Left ventricle myocardium inferior (tissue), 1 donor: ENCODE data around the gene NFXL1. TPM values are rescaled to one million over a fixed set of nuclear protein-coding genes. Genes with fewer than 3 reads are reported as not detected.

Source experiments
- DNase-seq: peaks from one replicate; pipeline ENCODE4 v3.0.0-alpha.2; 2020
- H3K27ac ChIP-seq: fragments of 200-600 bp; replicated peaks from 2 replicates; pipeline ENCODE4 v1.8.0; 2021
- H3K27me3 ChIP-seq: fragments of 200-600 bp; 2 replicates; pipeline ENCODE4 v1.8.0; 2021; ENCODE audit warnings: low read depth
- H3K36me3 ChIP-seq: fragments of 200-600 bp; 2 replicates; pipeline ENCODE4 v1.8.0; 2021
- H3K4me1 ChIP-seq: fragments of 200-600 bp; 2 replicates; pipeline ENCODE4 v1.8.0; 2021
- H3K4me3 ChIP-seq: fragments of 200-600 bp; 2 replicates; pipeline ENCODE4 v1.8.0; 2021; ENCODE audit warnings: mild to moderate bottlenecking, moderate library complexity
- H3K9me3 ChIP-seq: fragments of 200-600 bp; replicated peaks from 2 replicates; pipeline ENCODE4 v1.8.0; 2021
- intact Hi-C: fragments of 100-400 bp; cut with micrococcal nuclease; formaldehyde crosslinking; loops from one replicate; pipeline ENCODE4 v1.11.0; 2022
- long read RNA-seq: library from polyadenylated mRNA; unstranded; transcript quantifications from one replicate; pipeline ENCODE4 v2.0.0, GENCODE V29; 2021
- total RNA-seq: library from RNA; stranded (reverse); fragmentation: NEBNext Ultra II Directional; extraction: Animal tissue kit (Norgen Biotek cat#: 25700); gene quantifications from one replicate; pipeline ENCODE4 v1.2.1, GENCODE V29; 2021
- TF ChIP-seq, protein P1 (sequence below): fragments of 200-600 bp; IDR thresholded peaks from 2 replicates; pipeline ENCODE4 v1.8.0; 2021; ENCODE audit warnings: antibody characterized with exemption, mild to moderate bottlenecking, borderline replicate concordance
- donor health status: DM: no; HTN: yes; CAD: no; lungs with severe emphysema.

The NFXL1 gene
- 4.8 TPM for total RNA-seq
- long read RNA-seq, partial matches to known transcripts, result 1 of 6 reads
- long read RNA-seq, other reads (novel, unspliced or antisense), result 2 of 6 reads

GRCh38 chr4:47914220-47914925 is at the start of gene NFXL1:
Gene NFXL1, minus strand, starts transcription at chr4:47914583. Its CDS starts 380 bp downstream, at chr4:47914203.
- Histone ChIP-seq H3K36me3 (peaks cover 20% of the 10 kb centered on the region), H3K27me3 (no peaks in the 10 kb centered on the region), H3K4me1 (peaks cover 21% of the 10 kb centered on the region), H3K9me3 (peaks cover 9% of the 10 kb centered on the region), H3K4me3 (peak within 1 kb of the TSS; percentile 91), H3K27ac (peak within 1 kb of the TSS; percentile 89)
- intact Hi-C loops, result no loop called here
- TF ChIP-seq, protein P1, sequence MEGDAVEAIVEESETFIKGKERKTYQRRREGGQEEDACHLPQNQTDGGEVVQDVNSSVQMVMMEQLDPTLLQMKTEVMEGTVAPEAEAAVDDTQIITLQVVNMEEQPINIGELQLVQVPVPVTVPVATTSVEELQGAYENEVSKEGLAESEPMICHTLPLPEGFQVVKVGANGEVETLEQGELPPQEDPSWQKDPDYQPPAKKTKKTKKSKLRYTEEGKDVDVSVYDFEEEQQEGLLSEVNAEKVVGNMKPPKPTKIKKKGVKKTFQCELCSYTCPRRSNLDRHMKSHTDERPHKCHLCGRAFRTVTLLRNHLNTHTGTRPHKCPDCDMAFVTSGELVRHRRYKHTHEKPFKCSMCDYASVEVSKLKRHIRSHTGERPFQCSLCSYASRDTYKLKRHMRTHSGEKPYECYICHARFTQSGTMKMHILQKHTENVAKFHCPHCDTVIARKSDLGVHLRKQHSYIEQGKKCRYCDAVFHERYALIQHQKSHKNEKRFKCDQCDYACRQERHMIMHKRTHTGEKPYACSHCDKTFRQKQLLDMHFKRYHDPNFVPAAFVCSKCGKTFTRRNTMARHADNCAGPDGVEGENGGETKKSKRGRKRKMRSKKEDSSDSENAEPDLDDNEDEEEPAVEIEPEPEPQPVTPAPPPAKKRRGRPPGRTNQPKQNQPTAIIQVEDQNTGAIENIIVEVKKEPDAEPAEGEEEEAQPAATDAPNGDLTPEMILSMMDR, result peak; percentile 2
- DNase-seq, result peak; percentile 98

- TF ChIP-seq, protein P1, result no peak
- H3K27ac ChIP-seq, result no peak overlapping the region
- no peak for DNase-seq
- H3K4me3 ChIP-seq, result no peak overlapping the region
- peaks cover 5% of the 10 kb centered on the region for H3K27me3 ChIP-seq
- intact Hi-C loops, result no loop called here
- H3K9me3 ChIP-seq, result no peaks in the 10 kb centered on the region
- H3K4me1 ChIP-seq, result no peaks in the 10 kb centered on the region
- no peaks in the 10 kb centered on the region for H3K36me3 ChIP-seq
Observed at GRCh38 chr4:47954677-47955076, 40.3 kb upstream of the NFXL1 start.

- intact Hi-C loops, result no loop called here
Observed at GRCh38 chr4:47954245-47954644, 39.9 kb upstream of the NFXL1 start.

GRCh38 chr4:47945930-47946726 is 31.7 kb upstream of the NFXL1 start:
- H3K4me1 ChIP-seq, result no peaks in the 10 kb centered on the region
- H3K4me3 ChIP-seq, result no peak overlapping the region
- no peak for DNase-seq
- intact Hi-C loops, result no loop called here
- TF ChIP-seq, protein P1, result no peak
- H3K9me3 ChIP-seq, result no peaks in the 10 kb centered on the region
- peaks cover 5% of the 10 kb centered on the region for H3K27me3 ChIP-seq
- no peaks in the 10 kb centered on the region for H3K36me3 ChIP-seq
- no peak overlapping the region for H3K27ac ChIP-seq

More at GRCh38 chr4:47954245-47954644, 39.9 kb upstream of the NFXL1 start:
- no peaks in the 10 kb centered on the region for H3K4me1 ChIP-seq
- H3K27me3 ChIP-seq, result peaks cover 5% of the 10 kb centered on the region
- TF ChIP-seq, protein P1, result no peak
- H3K4me3 ChIP-seq, result no peak overlapping the region
- no peak for DNase-seq
- H3K27ac ChIP-seq, result no peak overlapping the region
- no peaks in the 10 kb centered on the region for H3K36me3 ChIP-seq
- H3K9me3 ChIP-seq, result no peaks in the 10 kb centered on the region

DNA sequence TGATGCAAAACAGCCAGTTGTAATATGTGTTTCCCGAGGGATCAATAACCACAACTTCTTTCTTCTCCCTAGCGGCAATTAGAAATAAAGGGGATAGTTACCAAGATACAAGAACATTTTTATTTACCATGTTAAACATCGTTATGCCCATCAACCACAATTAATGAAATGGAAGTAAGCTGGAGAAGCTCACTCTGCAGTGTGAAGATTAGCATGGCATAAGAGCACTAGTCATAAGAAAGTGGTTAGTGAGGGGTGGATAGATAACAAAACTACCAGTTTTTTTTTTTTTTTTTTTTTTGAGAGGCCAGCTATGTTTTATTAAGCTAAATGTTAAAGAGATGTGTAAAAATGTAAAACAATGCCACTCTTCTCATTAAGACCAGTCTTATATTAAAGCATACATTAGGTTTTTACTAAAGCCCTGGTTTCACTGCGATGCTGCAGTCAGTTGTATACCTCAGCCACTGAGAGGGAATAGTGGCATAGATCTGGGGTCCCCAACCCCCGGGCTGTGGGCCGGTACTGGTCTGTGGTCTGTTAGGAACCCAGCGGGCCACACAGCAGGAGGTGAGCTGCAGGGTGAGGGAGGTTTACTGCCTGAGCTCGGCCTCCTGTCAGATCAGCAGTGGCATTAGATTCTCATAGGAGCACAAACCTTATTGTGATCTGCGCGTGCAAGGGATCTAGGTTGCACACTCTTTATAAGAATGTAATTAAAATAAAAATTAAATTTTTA is 27.9 kb upstream of the NFXL1 start:
- Histone ChIP-seq H3K4me1 (no peaks in the 10 kb centered on the region), H3K27ac (no peak overlapping the region), H3K9me3 (no peaks in the 10 kb centered on the region), H3K36me3 (no peaks in the 10 kb centered on the region), H3K27me3 (peaks cover 15% of the 10 kb centered on the region), H3K4me3 (no peak overlapping the region)
- intact Hi-C loops, result no loop called here
- DNase-seq, result no peak
- TF ChIP-seq, protein P1, result no peak
